Measurements from ENCODE around the gene OSBPL6. TPM values are rescaled to one million over a fixed set of nuclear protein-coding genes. Genes with fewer than 3 reads are reported as not detected.

Gene OSBPL6
- polyA plus RNA-seq, 1 donor (not counting 4 experiments of a cell fraction or from before 2014, with no cell fraction given): 11.6 TPM

DNA sequence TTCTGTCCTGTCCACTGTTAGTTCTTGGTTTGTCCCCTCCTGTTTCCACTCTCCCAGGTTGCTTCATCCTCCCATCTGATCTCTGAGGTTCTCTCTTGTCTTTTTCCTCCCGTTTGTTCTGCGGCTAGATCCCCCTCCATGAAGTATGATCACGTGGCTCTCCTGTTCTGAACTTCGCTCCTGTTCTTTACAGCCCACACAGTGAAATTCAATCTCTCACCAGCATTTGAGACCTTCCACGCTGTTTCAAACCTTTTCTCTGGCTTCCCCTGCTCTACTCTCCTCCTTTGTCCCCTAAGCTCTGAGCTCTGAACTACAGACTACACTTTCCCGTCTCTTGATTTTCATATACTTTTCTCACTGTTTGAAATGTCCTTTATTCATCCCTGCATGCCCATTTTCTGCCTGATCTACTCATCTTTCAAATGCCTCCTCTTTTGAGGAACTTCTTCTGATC lies 83.5 kb downstream of the OSBPL6 start:
- Histone ChIP-seq H3K9me3 (ENCODE audit: control insufficient read depth, low read depth, low read length) (no peaks in the 10 kb centered on the region), H4K20me1 (ENCODE audit: control insufficient read depth, extremely low read depth, insufficient read depth, low read length) (no peaks in the 10 kb centered on the region), H3K9ac (ENCODE audit: control insufficient read depth, extremely low read depth, insufficient read depth, low read length) (no peak overlapping the region), H3K27ac (ENCODE audit: control insufficient read depth, insufficient read depth, low read length) (peak overlapping the region; percentile 52), H3K4me1 (ENCODE audit: control insufficient read depth, extremely low read depth, insufficient read depth, low read length) (peaks cover 44% of the 10 kb centered on the region), H3K9me1 (ENCODE audit: control insufficient read depth, extremely low read depth, insufficient read depth, low read length) (no peaks in the 10 kb centered on the region), H3K27me3 (ENCODE audit: control insufficient read depth, extremely low read depth, insufficient read depth, low read length) (no peaks in the 10 kb centered on the region), H3K4me2 (ENCODE audit: control insufficient read depth, extremely low read depth, insufficient read depth, low read depth, low read length) (peak overlapping the region; percentile 29), H3K79me2 (ENCODE audit: control insufficient read depth, insufficient read depth, low read length) (no peaks in the 10 kb centered on the region), H2AFZ (ENCODE audit: control insufficient read depth, low read length) (peak overlapping the region; percentile 50), H3K4me3 (ENCODE audit: control insufficient read depth in 2 of 3, extremely low read depth in 1 of 3, insufficient read depth in 2 of 3, low read depth in 1 of 3, low read length in 3 of 3) (no peak overlapping the region), H3K36me3 (ENCODE audit: control insufficient read depth in 2 of 2, extremely low read depth in 1 of 2, insufficient read depth in 2 of 2, low read length in 2 of 2) (no peaks in the 10 kb centered on the region)
- dilution Hi-C loops (cut with MboI; ENCODE audit: extremely low pct_ligation_motif_present, low sequenced_read_pairs): no loop called here
- TF ChIP-seq EZH2 (IDR thresholded peaks at IDR 0.05; ENCODE audit: low read length): no peak
- TF ChIP-seq, protein P1, sequence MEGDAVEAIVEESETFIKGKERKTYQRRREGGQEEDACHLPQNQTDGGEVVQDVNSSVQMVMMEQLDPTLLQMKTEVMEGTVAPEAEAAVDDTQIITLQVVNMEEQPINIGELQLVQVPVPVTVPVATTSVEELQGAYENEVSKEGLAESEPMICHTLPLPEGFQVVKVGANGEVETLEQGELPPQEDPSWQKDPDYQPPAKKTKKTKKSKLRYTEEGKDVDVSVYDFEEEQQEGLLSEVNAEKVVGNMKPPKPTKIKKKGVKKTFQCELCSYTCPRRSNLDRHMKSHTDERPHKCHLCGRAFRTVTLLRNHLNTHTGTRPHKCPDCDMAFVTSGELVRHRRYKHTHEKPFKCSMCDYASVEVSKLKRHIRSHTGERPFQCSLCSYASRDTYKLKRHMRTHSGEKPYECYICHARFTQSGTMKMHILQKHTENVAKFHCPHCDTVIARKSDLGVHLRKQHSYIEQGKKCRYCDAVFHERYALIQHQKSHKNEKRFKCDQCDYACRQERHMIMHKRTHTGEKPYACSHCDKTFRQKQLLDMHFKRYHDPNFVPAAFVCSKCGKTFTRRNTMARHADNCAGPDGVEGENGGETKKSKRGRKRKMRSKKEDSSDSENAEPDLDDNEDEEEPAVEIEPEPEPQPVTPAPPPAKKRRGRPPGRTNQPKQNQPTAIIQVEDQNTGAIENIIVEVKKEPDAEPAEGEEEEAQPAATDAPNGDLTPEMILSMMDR (optimal IDR thresholded peaks at IDR 0.05 in 1 of 3, IDR thresholded peaks at IDR 0.05 in 1 of 3, conservative IDR thresholded peaks at IDR 0.05 in 1 of 3; ENCODE audit: extremely low read depth in 1 of 3, insufficient read depth in 2 of 3, low read length in 3 of 3): no peak
- FAIRE-seq (no peak), DNase-seq (ENCODE audit: low read depth, low spot score) (no peak)

DNA sequence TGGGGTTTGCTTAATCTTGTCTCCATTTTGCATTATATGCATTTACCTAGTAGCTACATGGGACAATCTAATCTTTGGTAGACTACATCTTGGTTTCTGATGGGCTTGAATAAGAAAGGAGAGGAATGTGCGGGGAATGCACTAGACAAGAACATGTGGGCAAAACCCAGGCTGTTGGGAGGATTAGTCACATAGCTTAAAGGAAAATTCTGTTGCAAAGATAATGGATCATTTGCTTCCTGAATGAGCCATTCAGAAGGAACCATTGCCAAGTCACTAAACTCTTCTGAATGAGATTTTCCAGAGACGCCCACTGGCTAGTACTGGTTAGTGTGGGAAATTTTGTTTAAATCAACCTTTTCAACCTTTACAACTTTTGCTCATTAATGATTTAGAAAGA lies 84.8 kb downstream of the OSBPL6 start:
- peak overlapping the region; percentile 78 for H3K4me2 ChIP-seq (ENCODE audit: control insufficient read depth, extremely low read depth, insufficient read depth, low read depth, low read length)
- H2AFZ ChIP-seq (ENCODE audit: control insufficient read depth, low read length): no peak overlapping the region
- DNase-seq (ENCODE audit: low read depth, low spot score): peak; percentile 73
- H3K36me3 ChIP-seq (ENCODE audit: control insufficient read depth in 2 of 2, extremely low read depth in 1 of 2, insufficient read depth in 2 of 2, low read length in 2 of 2): no peaks in the 10 kb centered on the region
- no peaks in the 10 kb centered on the region for H4K20me1 ChIP-seq (ENCODE audit: control insufficient read depth, extremely low read depth, insufficient read depth, low read length)
- no peaks in the 10 kb centered on the region for H3K9me1 ChIP-seq (ENCODE audit: control insufficient read depth, extremely low read depth, insufficient read depth, low read length)
- peak overlapping the region; percentile 74 for H3K27ac ChIP-seq (ENCODE audit: control insufficient read depth, insufficient read depth, low read length)
- no peaks in the 10 kb centered on the region for H3K9me3 ChIP-seq (ENCODE audit: control insufficient read depth, low read depth, low read length)
- TF ChIP-seq, protein P1 (optimal IDR thresholded peaks at IDR 0.05 in 1 of 3, IDR thresholded peaks at IDR 0.05 in 1 of 3, conservative IDR thresholded peaks at IDR 0.05 in 1 of 3; ENCODE audit: extremely low read depth in 1 of 3, insufficient read depth in 2 of 3, low read length in 3 of 3): no peak
- TF ChIP-seq EZH2 (IDR thresholded peaks at IDR 0.05; ENCODE audit: low read length): no peak
- peak overlapping the region; percentile 19 for H3K9ac ChIP-seq (ENCODE audit: control insufficient read depth, extremely low read depth, insufficient read depth, low read length)
- dilution Hi-C loops (cut with MboI; ENCODE audit: extremely low pct_ligation_motif_present, low sequenced_read_pairs): no loop called here
- H3K27me3 ChIP-seq (ENCODE audit: control insufficient read depth, extremely low read depth, insufficient read depth, low read length): no peaks in the 10 kb centered on the region
- peak; percentile 99 for FAIRE-seq
- H3K4me1 ChIP-seq (ENCODE audit: control insufficient read depth, extremely low read depth, insufficient read depth, low read length): peaks cover 35% of the 10 kb centered on the region
- peak overlapping the region in 1 of 3 experiments; percentile 22 for H3K4me3 ChIP-seq (ENCODE audit: control insufficient read depth in 2 of 3, extremely low read depth in 1 of 3, insufficient read depth in 2 of 3, low read depth in 1 of 3, low read length in 3 of 3)
- H3K79me2 ChIP-seq (ENCODE audit: control insufficient read depth, insufficient read depth, low read length): no peaks in the 10 kb centered on the region

All from keratinocyte (primary cell).